ENCODE data around the gene NFE2L2.

- TF ChIP-seq CTCF (IDR thresholded peaks at IDR 0.05), result no peak
- TF ChIP-seq POLR2A (IDR thresholded peaks at IDR 0.05), result no peak
Measured at GRCh38 chr2:177265824-177266817, 1.6 kb upstream of the NFE2L2 start.
